Medulla oblongata (tissue), 1 donor: ENCODE results near the gene GCG.

Experiments
- DNase-seq: peaks from one replicate; pipeline ENCODE4 v3.0.0-alpha.2; 2015; ENCODE audit errors: extremely low spot score

GCG gene

DNA sequence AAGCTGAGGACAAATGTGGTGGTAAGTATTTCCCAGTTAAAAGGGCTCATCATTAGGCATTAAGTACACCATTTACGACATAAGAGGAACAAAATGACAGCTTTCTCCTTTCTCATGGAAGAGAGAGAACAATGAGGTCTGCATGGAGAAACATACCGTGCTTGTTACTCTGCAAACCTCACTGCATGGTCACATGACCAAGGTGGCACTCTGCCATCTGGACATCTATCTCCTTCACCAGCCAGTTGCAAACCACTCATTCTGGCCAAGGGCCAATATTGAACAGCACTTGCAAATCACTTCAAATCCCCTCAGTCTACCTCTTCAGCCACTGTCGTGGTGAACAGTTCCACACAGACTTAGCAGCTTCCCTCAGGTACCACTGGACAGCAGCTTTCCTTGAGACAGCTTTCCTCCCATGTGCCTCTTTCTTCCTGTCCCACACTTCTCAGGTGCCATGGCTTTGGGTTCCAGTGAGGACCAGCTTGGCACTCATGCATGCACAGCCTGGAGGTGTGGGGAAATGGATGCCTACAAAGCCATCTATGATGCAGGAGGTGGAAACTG lies 48.5 kb downstream of the GCG start:
- DNase-seq = no peak

DNA sequence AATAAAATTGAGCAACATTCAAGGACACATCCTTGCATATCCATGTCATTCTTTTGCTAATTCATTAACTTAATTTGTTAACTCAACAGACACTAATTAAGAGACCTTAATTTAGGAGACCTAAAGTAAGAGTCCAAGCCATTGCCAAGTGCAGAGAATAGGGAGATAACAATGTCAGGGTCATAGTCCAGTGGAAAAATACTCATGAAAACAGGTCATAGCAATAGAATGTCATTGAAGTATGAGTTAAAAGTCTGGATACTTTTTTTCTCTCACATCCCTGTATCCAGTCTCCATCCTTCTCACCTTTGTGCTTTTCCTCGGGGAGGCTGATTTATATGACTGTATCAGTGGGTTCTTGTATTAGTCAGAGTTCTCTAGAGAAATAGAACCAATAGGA lies 51.5 kb downstream of the GCG start:
- DNase-seq = no peak

DNA sequence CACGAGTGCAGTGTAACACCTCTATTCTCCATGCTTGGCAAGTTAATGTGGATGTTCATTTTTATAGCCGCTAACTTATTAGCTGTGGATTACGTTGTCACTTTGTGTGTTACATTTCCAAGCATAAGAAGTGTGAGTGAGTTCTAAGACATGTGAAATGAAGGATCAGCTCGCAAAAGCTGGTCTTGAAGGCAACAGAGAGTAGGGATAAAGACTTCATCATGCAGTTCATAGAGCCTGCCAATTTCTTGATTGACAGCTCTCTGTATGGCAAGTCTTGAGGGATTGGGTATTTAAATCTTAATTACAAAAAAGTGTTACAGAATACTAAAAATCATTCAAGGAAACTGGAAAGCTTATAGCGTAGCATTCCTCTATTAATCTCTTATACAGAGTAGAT lies 52.2 kb downstream of the GCG start:
- DNase-seq = no peak
